Measurements from ENCODE around the gene C6orf120. TPM values are rescaled to one million over a fixed set of nuclear protein-coding genes. Genes with fewer than 3 reads are reported as not detected.

The C6orf120 gene
- total RNA-seq, 1 donor from 2014 or later, result 52.7 TPM

GRCh38 chr6:169724494-169725124 is 22.7 kb downstream of the C6orf120 start, which contains the start of gene PHF10:
Gene PHF10, minus strand, starts transcription at chr6:169724500. Its CDS starts 569 bp downstream, at chr6:169723931.
- peak; percentile 54 for DNase-seq (ENCODE audit: low read depth)

GRCh38 chr6:169725125-169726048 is 23.5 kb downstream of the C6orf120 start:
- peak; percentile 51 for DNase-seq (ENCODE audit: low read depth)

GRCh38 chr6:169726049-169726400 is 24.1 kb downstream of the C6orf120 start:
- no peak for DNase-seq (ENCODE audit: low read depth)

- DNase-seq (ENCODE audit: low read depth), result no peak
Observed at GRCh38 chr6:169726963-169727362, 25.0 kb downstream of the C6orf120 start.

- DNase-seq (ENCODE audit: low read depth), result no peak
Observed at GRCh38 chr6:169729961-169730360, 28.0 kb downstream of the C6orf120 start.

GRCh38 chr6:169738204-169738975 is 36.5 kb downstream of the C6orf120 start:
- peak; percentile 68 for DNase-seq (ENCODE audit: low read depth)

- peak; percentile 19 for DNase-seq (ENCODE audit: low read depth)
Observed at GRCh38 chr6:169738976-169739529, 37.1 kb downstream of the C6orf120 start.

- no peak for DNase-seq (ENCODE audit: low read depth)
Observed at GRCh38 chr6:169741344-169741743, 39.4 kb downstream of the C6orf120 start.

GRCh38 chr6:169745405-169745804 is 43.5 kb downstream of the C6orf120 start:
- DNase-seq (ENCODE audit: low read depth), result no peak

GRCh38 chr6:169746556-169746955 is 44.6 kb downstream of the C6orf120 start:
- DNase-seq (ENCODE audit: low read depth), result no peak

- DNase-seq (ENCODE audit: low read depth), result peak; percentile 96
Observed at GRCh38 chr6:169751242-169752073, 49.5 kb downstream of the C6orf120 start, which contains the start of the genes DYNLT2 and ERMARD. Gene DYNLT2, minus strand, starts transcription at chr6:169751572. Its CDS starts 114 bp downstream, at chr6:169751458. Gene ERMARD, plus strand, starts transcription at chr6:169751622. Its CDS starts 36 bp downstream, at chr6:169751658.

- DNase-seq (ENCODE audit: low read depth), result peak; percentile 13
Observed at GRCh38 chr6:169752074-169752623, 50.2 kb downstream of the C6orf120 start.

Other genes starting within 250 kb of the C6orf120 start
- gene WDR27, start 97 bp upstream of the C6orf120 start, total RNA-seq, result 27.0 and 35.4 TPM in 2 replicates
- 44.1 and 44.9 TPM in 2 replicates for gene PHF10, start 22.4 kb downstream of the C6orf120 start, total RNA-seq
- 3.0 and 3.1 TPM in 2 replicates for gene DYNLT2, start 49.4 kb downstream of the C6orf120 start, total RNA-seq
- 13.5 and 20.8 TPM in 2 replicates for gene ERMARD, start 49.5 kb downstream of the C6orf120 start, total RNA-seq